Subcutaneous adipose tissue (tissue), 4 donors: ENCODE measurements around the gene RALA. TPM values are rescaled to one million over a fixed set of nuclear protein-coding genes. Genes with fewer than 3 reads are reported as not detected.

Experiments used
- total RNA-seq, 4 donors: library from RNA; depleted of rRNA; stranded (reverse); fragments of >200 nt; gene quantifications; one replicate each; pipeline ENCODE4 v1.1.0, GENCODE V29; 2016
- TF ChIP-seq, protein P1 (sequence below): fragments of 450-650 bp; IDR thresholded peaks from one replicate; pipeline ENCODE4 v1.5.1; 2016; ENCODE audit warnings: low read depth, mild to moderate bottlenecking, control low read depth, antibody characterized with exemption, moderate library complexity

Gene RALA
- total RNA-seq, 4 donors from 2014 or later: 22.5 to 32.1 (median 28.7) TPM

DNA sequence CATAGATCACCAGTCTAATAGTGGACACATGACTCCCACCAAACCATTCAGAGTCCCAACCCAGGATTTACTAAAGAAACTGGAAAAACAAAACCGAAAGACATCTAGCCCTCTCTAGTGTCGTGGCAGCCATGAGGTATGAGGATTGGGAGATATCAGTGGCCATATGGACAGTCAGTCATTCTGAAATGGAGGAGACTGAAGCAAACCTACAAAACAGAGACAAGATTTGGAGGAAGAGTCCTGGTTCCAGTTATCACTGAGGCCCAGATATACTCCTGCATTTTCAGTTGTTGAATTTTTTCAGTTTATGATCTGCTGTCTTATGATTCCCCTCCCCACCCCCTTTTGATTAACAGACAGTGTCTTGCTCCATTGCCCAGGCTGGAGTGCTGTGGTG is 9.1 kb upstream of the RALA start:
- TF ChIP-seq, protein P1, sequence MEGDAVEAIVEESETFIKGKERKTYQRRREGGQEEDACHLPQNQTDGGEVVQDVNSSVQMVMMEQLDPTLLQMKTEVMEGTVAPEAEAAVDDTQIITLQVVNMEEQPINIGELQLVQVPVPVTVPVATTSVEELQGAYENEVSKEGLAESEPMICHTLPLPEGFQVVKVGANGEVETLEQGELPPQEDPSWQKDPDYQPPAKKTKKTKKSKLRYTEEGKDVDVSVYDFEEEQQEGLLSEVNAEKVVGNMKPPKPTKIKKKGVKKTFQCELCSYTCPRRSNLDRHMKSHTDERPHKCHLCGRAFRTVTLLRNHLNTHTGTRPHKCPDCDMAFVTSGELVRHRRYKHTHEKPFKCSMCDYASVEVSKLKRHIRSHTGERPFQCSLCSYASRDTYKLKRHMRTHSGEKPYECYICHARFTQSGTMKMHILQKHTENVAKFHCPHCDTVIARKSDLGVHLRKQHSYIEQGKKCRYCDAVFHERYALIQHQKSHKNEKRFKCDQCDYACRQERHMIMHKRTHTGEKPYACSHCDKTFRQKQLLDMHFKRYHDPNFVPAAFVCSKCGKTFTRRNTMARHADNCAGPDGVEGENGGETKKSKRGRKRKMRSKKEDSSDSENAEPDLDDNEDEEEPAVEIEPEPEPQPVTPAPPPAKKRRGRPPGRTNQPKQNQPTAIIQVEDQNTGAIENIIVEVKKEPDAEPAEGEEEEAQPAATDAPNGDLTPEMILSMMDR: no peak

DNA sequence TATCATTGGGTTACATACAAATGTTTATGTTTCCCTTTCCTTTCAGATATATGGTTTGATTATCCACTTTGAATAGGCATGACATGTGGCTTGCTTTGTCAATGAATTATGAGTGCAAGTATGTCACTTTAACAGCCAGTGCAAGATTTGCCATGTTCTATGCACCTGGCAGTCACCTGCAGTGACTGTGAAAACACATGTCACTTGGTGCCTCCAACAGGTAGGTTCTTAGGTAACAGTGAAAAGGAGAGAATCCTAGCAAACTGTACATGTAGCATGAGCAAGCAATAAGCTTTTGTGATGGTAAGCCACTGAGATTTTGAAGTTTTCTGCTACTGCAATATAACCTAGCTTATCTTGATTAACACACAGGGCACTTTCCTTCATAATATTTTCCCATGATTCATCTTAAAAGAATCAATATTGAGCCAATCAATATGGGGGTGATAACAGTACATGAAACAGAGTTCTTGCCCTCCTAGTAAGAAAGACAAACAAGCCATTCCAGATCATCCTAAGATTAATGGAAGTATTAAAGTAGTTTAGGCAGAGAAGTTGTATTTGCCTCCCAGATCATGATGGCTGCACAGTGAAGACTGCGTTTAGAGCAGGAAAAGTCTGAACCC is 7.9 kb upstream of the RALA start:
- TF ChIP-seq, protein P1: no peak

DNA sequence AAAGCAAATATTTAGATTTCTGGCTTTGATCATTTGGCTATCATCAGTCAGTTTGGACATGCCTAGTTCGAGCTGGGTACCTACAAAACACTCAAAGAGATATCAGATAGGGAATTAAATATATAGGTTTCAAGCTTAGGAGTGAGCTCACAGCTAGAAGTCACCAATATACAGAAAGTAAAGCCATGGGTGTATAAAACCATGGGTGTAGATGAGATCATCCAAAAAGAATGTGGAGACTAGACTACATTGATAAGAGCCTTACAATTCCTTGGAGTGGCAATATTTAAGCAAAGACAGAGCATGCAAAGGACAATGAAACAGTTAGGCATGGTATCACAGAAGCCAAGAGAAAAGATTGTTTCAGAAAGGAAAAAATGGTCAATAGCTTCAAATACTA is 7.2 kb upstream of the RALA start:
- TF ChIP-seq, protein P1: no peak

DNA sequence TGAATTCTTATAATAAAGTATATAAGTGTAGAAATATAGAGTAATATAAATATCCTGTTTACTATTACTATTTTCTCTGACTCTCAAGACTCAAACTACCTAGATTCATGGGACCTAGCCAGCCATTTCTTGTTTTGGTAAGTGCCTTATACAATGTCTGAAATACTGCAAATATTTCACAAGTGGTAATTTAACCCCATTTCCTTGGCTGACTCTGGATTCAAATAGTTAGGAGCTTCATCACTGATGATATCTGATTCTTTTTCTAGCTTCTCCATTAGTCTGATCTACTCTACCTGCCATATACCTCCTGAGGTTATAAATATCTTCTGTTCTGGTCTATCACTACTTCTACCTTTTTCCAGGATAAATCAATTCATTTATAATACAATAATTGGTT is 6.4 kb upstream of the RALA start:
- TF ChIP-seq, protein P1: no peak

DNA sequence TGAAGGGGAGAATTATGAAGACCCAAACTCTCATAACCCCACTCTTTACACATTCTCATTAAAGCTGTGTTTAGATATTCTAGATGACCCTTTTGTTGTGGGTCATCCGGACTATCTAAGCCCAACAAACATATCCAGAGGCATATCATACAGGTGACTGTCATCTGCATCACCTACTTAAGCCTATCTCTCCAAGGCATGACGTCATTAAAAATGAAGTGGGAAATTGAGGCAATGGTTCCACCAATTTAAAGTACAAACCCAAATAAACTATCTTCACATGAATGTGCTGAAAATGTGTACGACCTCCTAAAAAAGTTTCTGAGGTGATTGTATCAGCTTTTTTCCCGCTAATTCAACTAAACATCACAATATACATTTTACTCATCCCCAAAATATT is 4.5 kb upstream of the RALA start:
- TF ChIP-seq, protein P1: no peak

DNA sequence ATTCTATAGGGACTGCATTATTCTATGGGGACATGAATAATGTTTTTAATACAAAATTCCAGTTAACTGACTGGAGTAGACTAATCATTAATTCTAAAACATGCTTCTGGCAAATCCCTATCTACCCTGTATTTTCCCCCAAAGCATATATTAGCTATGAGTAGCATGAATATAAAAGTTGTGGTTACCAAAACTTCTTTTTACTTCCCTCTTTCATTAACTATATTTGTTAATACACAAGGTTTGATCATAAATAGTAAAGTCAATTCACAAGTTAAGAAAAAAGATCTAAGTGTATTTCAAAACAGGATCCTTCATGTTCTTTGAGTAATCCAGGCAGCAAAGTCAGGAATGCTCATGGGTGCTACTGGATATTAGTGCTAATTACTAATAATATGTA is 2.9 kb upstream of the RALA start:
- TF ChIP-seq, protein P1: no peak

DNA sequence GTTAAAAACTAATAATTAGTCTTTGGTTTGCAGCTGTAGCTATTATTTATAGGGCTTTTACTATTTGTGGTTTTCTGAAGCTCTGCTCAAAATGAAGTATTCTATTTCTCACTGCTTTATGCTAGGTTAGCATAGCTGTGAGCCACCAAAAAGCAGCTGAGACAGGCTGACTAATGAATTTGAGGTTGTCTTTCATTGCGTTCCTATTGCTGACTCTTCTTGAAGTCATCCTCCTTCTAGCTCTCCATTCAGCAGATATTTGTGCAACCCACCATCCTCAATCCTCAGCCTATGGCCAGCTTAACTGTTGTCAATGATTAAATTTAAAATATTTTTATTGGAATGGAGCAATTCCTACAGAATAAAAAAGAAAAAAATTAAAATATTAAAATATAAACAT is 2.1 kb upstream of the RALA start:
- TF ChIP-seq, protein P1: no peak
